BLaER1 treated with 17β-estradiol and CSF1 and Interleukin-3, amounts not matched to agents 10 nM and 100 nM (cell line): ENCODE results near the gene TMEM107.

Experiments
- H3K27ac ChIP-seq, 11 experiments: shearing (Covaris generic); formaldehyde crosslinking; 2 replicates each; pipeline ENCODE4 v1.8.1; 2022
- H3K27me3 ChIP-seq, 11 experiments: shearing (Covaris generic); formaldehyde crosslinking; 2 replicates each; pipeline ENCODE4 v1.8.1; 2022
- H3K36me3 ChIP-seq, 11 experiments: shearing (Covaris generic); formaldehyde crosslinking; 2 replicates each; pipeline ENCODE4 v1.8.1; 2022
- H3K4me1 ChIP-seq, 10 experiments: shearing (Covaris generic); formaldehyde crosslinking; 2 replicates each; pipeline ENCODE4 v1.8.1; 2022
- H3K4me2 ChIP-seq, 11 experiments: shearing (Covaris generic); formaldehyde crosslinking; 2 replicates each; pipeline ENCODE4 v1.8.1; 2022
- H3K4me3 ChIP-seq, 10 experiments: shearing (Covaris generic); formaldehyde crosslinking; 2 replicates each; pipeline ENCODE4 v1.8.1; 2022
- H3K9ac ChIP-seq, 11 experiments: shearing (Covaris generic); formaldehyde crosslinking; 2 replicates each; pipeline ENCODE4 v1.8.1; 2022
- H3K9me3 ChIP-seq, 11 experiments: shearing (Covaris generic); formaldehyde crosslinking; replicated peaks in 1 of 11; 2 replicates each; pipeline ENCODE4 v1.8.1; 2022
- H4K20me1 ChIP-seq, 11 experiments: shearing (Covaris generic); formaldehyde crosslinking; 2 replicates each; pipeline ENCODE4 v1.8.1; 2022
- Cebpa-rat ChIP-seq, 11 experiments: shearing (Covaris generic); IDR thresholded peaks; 2 replicates each; pipeline ENCODE4 v1.8.1; 2022

The TMEM107 gene

DNA sequence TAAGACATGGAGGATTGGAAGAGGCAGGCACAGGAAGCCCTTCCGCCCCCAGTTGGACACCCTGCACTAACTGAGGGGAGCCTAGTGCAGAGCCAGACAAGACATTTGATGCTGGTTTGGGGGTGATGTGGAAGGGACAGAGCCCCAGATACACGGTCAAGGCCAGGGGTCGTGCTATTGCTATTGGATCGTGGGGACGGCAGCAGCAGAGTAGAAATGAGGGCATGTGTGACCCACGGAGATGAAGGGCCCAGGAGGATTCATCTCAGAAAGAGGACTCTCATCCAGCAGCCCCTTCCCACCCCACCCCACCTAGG, 11.4 kb downstream of the TMEM107 start:
- Histone ChIP-seq H3K9ac (peak overlapping the region; percentile 55 to 100 (median 99); a peak in 19 of 22 replicates), H3K4me1 (peaks cover 45 to 52% (median 47%) of the 10 kb centered on the region in 10 experiments), H3K9me3 (no peaks in the 10 kb centered on the region), H3K27me3 (no peaks in the 10 kb centered on the region), H3K4me2 (peak overlapping the region; percentile 82 to 100 (median 95)), H3K27ac (peak overlapping the region; percentile 93 to 100 (median 98); a peak in 20 of 22 replicates), H3K36me3 (peaks cover 8 to 20% (median 15%) of the 10 kb centered on the region in 11 experiments; a peak in 19 of 22 replicates), H3K4me3 (peak overlapping the region in 3 of 10 experiments; percentile 40 to 100 (median 96); a peak in 4 of 20 replicates), H4K20me1 (peaks cover 4 to 28% (median 20%) of the 10 kb centered on the region in 11 experiments; a peak in 17 of 22 replicates)
- no peak for TF ChIP-seq Cebpa-rat (IDR thresholded peaks at IDR 0.05)

DNA sequence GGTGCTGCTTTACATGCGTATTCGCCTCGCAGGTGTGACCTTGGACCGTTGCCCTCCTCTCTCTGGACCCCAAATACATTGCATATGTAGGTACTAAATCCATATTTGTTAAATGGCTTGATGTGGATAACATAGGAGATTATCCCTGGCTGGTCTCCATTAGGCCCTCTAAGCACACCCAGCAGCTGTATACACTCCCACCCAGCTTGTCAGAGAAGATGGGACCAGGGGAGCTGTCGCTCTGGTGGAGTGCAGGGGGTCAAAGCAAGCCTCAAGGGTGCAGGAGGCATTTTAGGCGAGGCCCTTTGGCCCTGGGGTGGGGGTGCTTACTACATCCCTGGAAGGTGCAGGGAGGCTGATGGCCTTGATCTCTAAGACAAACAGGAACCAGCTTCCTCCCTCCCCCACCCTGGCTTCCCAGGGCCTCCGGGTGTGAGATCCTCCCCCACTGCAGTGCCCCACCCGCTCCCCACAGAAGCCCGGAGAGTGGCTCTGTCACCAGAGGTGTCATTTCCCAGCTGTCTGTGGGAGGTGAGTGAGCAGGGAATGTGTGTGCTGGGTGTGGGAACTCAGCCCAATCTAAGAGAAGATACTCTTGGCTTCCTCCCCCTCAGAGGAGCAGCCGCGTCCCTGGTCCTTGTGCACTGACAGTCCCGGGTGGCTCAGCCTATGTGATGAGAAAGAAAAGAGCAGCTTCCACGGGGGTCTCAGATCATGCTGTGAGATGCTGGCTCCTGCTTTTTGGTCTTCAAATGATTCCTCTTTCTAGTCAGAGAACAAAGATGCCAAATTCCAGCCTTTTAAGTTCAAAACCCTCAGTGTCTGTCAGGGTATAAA, 12.0 kb downstream of the TMEM107 start:
- H3K4me3 ChIP-seq: peak overlapping the region; percentile 40 to 100 (median 100); a peak in 13 of 20 replicates

DNA sequence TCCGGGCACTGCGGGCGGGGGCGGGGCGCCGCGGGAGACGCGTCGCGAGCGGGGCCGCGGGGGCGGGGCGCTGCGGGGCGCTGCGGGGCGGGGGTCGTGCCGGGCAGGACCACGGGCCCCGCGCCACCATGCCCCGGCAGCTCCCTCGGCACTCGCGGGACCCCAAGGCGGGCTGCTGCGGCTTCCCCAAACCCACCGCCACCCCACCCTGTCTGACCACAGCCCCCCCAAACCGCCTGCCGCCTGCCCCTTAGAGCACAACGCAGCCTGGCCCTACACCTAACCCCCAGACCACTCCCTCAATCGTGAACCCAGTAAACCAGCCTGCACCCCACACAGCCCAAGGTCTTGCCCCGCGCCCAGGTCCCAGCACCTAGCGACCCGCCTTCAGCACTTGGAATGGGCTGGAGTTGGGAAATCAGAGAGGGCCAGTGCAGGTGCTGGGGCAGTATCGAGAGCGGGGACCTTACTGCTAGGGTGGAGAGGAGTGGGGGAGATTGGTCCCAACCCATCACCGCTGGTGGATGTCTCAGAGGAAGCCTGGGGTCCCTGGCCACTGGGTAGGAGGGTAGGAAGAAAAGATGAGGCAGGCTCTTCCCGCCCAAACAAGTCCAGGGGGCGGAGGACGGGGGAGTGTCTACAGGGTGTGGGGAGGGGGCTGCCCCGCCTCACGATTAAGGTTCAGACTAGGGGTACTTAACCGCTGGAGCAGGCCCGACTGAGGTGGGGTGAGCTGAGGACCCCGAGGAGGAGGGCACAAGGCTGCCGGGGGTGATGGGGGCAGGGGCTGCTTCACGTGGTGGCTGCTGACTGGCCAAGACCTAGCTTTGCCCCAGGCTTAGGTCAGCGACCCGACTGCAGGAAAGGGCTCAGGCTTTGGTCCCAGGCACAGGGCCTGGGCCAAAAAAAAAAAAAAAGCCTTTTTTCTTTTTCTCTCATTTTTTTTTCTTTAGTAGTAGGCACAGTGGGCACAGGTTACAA, 12.9 kb downstream of the TMEM107 start:
- no peak for TF ChIP-seq Cebpa-rat (IDR thresholded peaks at IDR 0.05)
- H3K4me3 ChIP-seq: peak overlapping the region; percentile 92 to 100 (median 100)
- peaks cover 51 to 61% (median 55%) of the 10 kb centered on the region in 10 experiments for H3K4me1 ChIP-seq
- no peaks in the 10 kb centered on the region for H3K9me3 ChIP-seq
- H3K4me2 ChIP-seq: peak overlapping the region; percentile 82 to 100 (median 95)
- H3K36me3 ChIP-seq: peaks cover 13 to 26% (median 21%) of the 10 kb centered on the region in 11 experiments; a peak in 20 of 22 replicates
- H3K27me3 ChIP-seq: no peaks in the 10 kb centered on the region
- peak overlapping the region; percentile 93 to 100 (median 98) for H3K27ac ChIP-seq
- H4K20me1 ChIP-seq: peaks cover 10 to 37% (median 26%) of the 10 kb centered on the region in 11 experiments; a peak in 17 of 22 replicates
- H3K9ac ChIP-seq: peak overlapping the region; percentile 96 to 100 (median 99)

More for the DNA sequence above, 12.0 kb downstream of the TMEM107 start:
- H3K9me3 ChIP-seq: no peaks in the 10 kb centered on the region
- H3K4me1 ChIP-seq: peaks cover 49 to 56% (median 51%) of the 10 kb centered on the region in 10 experiments
- no peaks in the 10 kb centered on the region for H3K27me3 ChIP-seq
- no peak for TF ChIP-seq Cebpa-rat (IDR thresholded peaks at IDR 0.05)
- H3K27ac ChIP-seq: peak overlapping the region; percentile 93 to 100 (median 98); a peak in 21 of 22 replicates
- peaks cover 9 to 34% (median 26%) of the 10 kb centered on the region in 11 experiments; a peak in 17 of 22 replicates for H4K20me1 ChIP-seq
- peak overlapping the region; percentile 96 to 100 (median 99); a peak in 21 of 22 replicates for H3K9ac ChIP-seq
- peak overlapping the region; percentile 82 to 100 (median 95) for H3K4me2 ChIP-seq
- peaks cover 13 to 26% (median 21%) of the 10 kb centered on the region in 11 experiments; a peak in 20 of 22 replicates for H3K36me3 ChIP-seq

DNA sequence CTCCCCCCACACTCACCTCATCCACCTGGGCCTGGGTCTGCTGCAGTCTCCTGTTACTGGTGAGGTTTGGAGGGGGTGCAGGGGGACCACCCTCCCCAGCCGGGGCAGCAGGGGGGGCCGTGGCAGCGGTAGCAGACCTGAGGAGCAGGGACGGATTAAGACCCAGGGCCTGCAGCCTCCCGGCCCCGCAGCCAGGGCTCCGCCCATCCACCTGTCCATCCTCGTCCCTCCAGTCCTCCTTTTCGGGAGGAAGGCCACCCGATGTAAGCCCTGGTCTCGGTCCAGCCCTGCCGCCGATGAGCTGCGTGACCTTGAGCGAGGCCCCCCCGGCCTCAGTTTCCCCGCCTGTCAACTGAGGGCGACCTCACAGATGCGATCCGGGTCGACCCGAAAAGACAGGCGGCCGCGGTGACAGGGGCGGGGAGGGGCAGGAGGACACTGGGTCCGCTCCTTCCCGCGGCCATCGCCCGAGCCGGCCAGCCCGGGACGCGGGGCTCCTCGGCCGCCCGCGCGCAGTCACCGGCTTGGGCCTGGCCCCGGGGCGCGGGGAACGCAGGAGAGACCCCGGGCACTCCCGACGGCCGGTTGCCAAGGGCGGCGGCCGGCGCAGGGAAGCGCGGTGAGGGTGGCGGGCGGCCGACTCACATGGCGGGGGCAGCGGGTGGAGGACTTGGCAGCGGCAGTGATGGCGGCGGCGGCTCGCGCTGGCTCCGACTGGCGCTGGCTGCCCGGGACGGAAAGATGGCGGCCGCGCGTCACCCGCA, 13.8 kb downstream of the TMEM107 start, which contains the start of gene VAMP2:
Gene VAMP2 (minus strand): TSS at position 716 of the 764 bp plus-strand sequence. CDS start 69 bp downstream, at position 647.
- no peaks in the 10 kb centered on the region for H3K9me3 ChIP-seq
- TF ChIP-seq Cebpa-rat (IDR thresholded peaks at IDR 0.05): no peak
- H3K9ac ChIP-seq: peak within 1 kb of the TSS; percentile 96 to 100 (median 99)
- H3K27me3 ChIP-seq: no peaks in the 10 kb centered on the region
- H3K27ac ChIP-seq: peak within 1 kb of the TSS; percentile 93 to 100 (median 98)
- H3K4me2 ChIP-seq: peak within 1 kb of the TSS; percentile 92 to 100 (median 100)
- peak within 1 kb of the TSS; percentile 92 to 100 (median 100) for H3K4me3 ChIP-seq
- H3K36me3 ChIP-seq: peaks cover 13 to 30% (median 21%) of the 10 kb centered on the region in 11 experiments; a peak in 20 of 22 replicates
- H3K4me1 ChIP-seq: peaks cover 51 to 65% (median 61%) of the 10 kb centered on the region in 10 experiments
- H4K20me1 ChIP-seq: peaks cover 10 to 37% (median 26%) of the 10 kb centered on the region in 11 experiments; a peak in 17 of 22 replicates

GRCh38 chr17:8161289-8162232, 14.6 kb downstream of the TMEM107 start:
- Histone ChIP-seq H4K20me1 (peaks cover 10 to 37% (median 26%) of the 10 kb centered on the region in 11 experiments; a peak in 17 of 22 replicates), H3K4me2 (peak overlapping the region; percentile 92 to 100 (median 100)), H3K27ac (peak overlapping the region; percentile 93 to 100 (median 98)), H3K9ac (peak overlapping the region; percentile 96 to 100 (median 99)), H3K4me1 (peaks cover 57 to 71% (median 67%) of the 10 kb centered on the region in 10 experiments), H3K9me3 (no peaks in the 10 kb centered on the region), H3K27me3 (no peaks in the 10 kb centered on the region), H3K4me3 (peak overlapping the region; percentile 92 to 100 (median 100)), H3K36me3 (peaks cover 13 to 30% (median 21%) of the 10 kb centered on the region in 11 experiments; a peak in 20 of 22 replicates)
- no peak for TF ChIP-seq Cebpa-rat (IDR thresholded peaks at IDR 0.05)

DNA sequence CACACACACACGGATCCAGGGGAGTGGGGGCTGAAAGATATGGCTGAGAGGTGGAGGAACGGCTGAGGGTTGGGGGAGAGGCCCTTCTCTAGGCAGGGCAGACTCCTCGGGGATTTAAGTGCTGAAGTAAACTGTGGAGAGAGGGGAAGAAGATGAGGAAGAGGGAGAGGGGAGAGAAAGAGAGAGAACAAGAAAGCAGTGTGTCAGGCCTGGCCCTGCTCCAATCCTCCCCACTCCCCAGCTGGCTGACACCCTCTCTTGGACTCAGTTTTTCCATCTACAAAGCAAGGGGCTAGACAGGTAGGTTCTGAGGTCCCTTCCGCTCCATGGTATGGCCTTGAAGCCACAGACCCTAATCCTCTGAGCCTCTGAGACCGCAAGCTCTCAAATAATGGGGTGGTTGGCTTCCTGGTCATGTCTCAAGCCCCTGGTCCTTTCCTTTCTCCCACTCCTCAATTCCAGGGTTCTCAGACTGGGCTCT, 15.4 kb downstream of the TMEM107 start:
- H3K4me2 ChIP-seq: peak overlapping the region; percentile 92 to 100 (median 100)

More for the DNA sequence above, 15.4 kb downstream of the TMEM107 start:
- Histone ChIP-seq H3K27ac (peak overlapping the region; percentile 24 to 100 (median 43); a peak in 20 of 22 replicates), H3K4me1 (peaks cover 61 to 75% (median 70%) of the 10 kb centered on the region in 10 experiments), H3K9me3 (no peaks in the 10 kb centered on the region), H3K27me3 (no peaks in the 10 kb centered on the region), H3K9ac (peak overlapping the region; percentile 55 to 100 (median 99); a peak in 21 of 22 replicates), H3K4me3 (peak overlapping the region; percentile 92 to 100 (median 100)), H4K20me1 (peaks cover 10 to 37% (median 26%) of the 10 kb centered on the region in 11 experiments; a peak in 17 of 22 replicates), H3K36me3 (peaks cover 13 to 30% (median 21%) of the 10 kb centered on the region in 11 experiments; a peak in 20 of 22 replicates)
- no peak for TF ChIP-seq Cebpa-rat (IDR thresholded peaks at IDR 0.05)
